Smooth muscle cell (in vitro differentiated cells): ENCODE data around the gene UFD1. TPM values are rescaled to one million over a fixed set of nuclear protein-coding genes. Genes with fewer than 3 reads are reported as not detected.

Source experiments
- DNase-seq: peaks from one replicate; lab custom pipeline; 2025; ENCODE audit not compliant: unreplicated experiment; lab: John Stamatoyannopoulos, UW
- H2AFZ ChIP-seq: fragments of 200-600 bp; sonication (generic); 2 replicates; pipeline ENCODE4 v1.6.0; 2016; ENCODE audit warnings: antibody characterized with exemption, low read depth, mild to moderate bottlenecking
- H3F3A ChIP-seq: fragments of 200-600 bp; sonication (generic); 2 replicates; pipeline ENCODE4 v1.6.0; 2017; ENCODE audit warnings: antibody characterized with exemption, low read depth
- H3K27ac ChIP-seq: fragments of 200-600 bp; sonication (generic); 2 replicates; pipeline ENCODE4 v1.5.1; 2016; ENCODE audit warnings: low read depth, mild to moderate bottlenecking
- H3K27me3 ChIP-seq: fragments of 200-600 bp; sonication (generic); 2 replicates; pipeline ENCODE4 v1.6.1; 2016; ENCODE audit warnings: low read depth, mild to moderate bottlenecking
- H3K36me3 ChIP-seq: fragments of 200-600 bp; sonication (generic); 2 replicates; pipeline ENCODE4 v1.5.1; 2016; ENCODE audit warnings: low read depth
- H3K4me1 ChIP-seq: fragments of 200-600 bp; sonication (generic); 2 replicates; pipeline ENCODE4 v1.5.1; 2016; ENCODE audit warnings: low read depth
- H3K4me2 ChIP-seq: fragments of 200-600 bp; sonication (generic); 2 replicates; pipeline ENCODE4 v1.6.0; 2016; ENCODE audit warnings: mild to moderate bottlenecking
- H3K4me3 ChIP-seq: fragments of 200-600 bp; sonication (generic); 2 replicates; pipeline ENCODE4 v1.5.1; 2016; ENCODE audit warnings: mild to moderate bottlenecking
- H3K79me2 ChIP-seq: fragments of 200-600 bp; sonication (generic); 2 replicates; pipeline ENCODE4 v1.6.0; 2016; ENCODE audit warnings: low read depth, mild to moderate bottlenecking
- H3K9ac ChIP-seq: fragments of 200-600 bp; sonication (generic); 2 replicates; pipeline ENCODE4 v1.6.0; 2016; ENCODE audit warnings: low read depth
- H3K9me3 ChIP-seq: fragments of 200-600 bp; sonication (generic); replicated peaks from 2 replicates; pipeline ENCODE4 v1.5.1; 2016; ENCODE audit warnings: low read depth
- H4K20me1 ChIP-seq: fragments of 200-600 bp; sonication (generic); 2 replicates; pipeline ENCODE4 v1.6.0; 2016; ENCODE audit warnings: low read depth
- CTCF ChIP-seq: fragments of 200-600 bp; sonication (generic); IDR thresholded peaks from 2 replicates; pipeline ENCODE4 v1.5.1; 2017; ENCODE audit warnings: borderline replicate concordance, mild to moderate bottlenecking, antibody characterized with exemption; ENCODE audit not compliant: insufficient read depth, poor library complexity, severe bottlenecking
- WGBS: methylation state at CpG from one replicate; pipeline ENCODE4 v1.1.7; 2016; ENCODE audit warnings: low lambda C conversion rate; 5-methylcytosine and 5-hydroxymethylcytosine counted together
- polyA plus RNA-seq: library from polyadenylated mRNA; unstranded; fragments of >200 nt; fragmentation: Nextera tagmentation; extraction: Ambion mirVana; gene quantifications from 2 replicates; pipeline ENCODE4 v1.2.1, GENCODE V29; 2016
- total RNA-seq: library from RNA; depleted of rRNA; stranded (reverse); fragments of >200 nt; gene quantifications from 2 replicates; pipeline ENCODE4 v1.2.3, GENCODE V29; 2014

UFD1 gene
- total and polyA plus RNA-seq, 2 experiments from 2014 or later = 48.1 to 111 TPM

GRCh38 chr22:19410941-19411689, 67.9 kb downstream of the UFD1 start:
- TF ChIP-seq CTCF = no peak
- 92% methylated on average over 6 of the region's 6 CpGs for WGBS
- no peak for DNase-seq

GRCh38 chr22:19407649-19408606, 71.1 kb downstream of the UFD1 start:
- WGBS = 94% methylated on average over 16 of the region's 16 CpGs
- Histone ChIP-seq H3K4me1 (no peaks in the 10 kb centered on the region), H3K4me3 (no peak overlapping the region), H4K20me1 (peaks cover 33% of the 10 kb centered on the region), H3K4me2 (no peak overlapping the region), H3K36me3 (peaks cover 4% of the 10 kb centered on the region), H2AFZ (no peak overlapping the region), H3K9ac (no peak overlapping the region), H3F3A (no peaks in the 10 kb centered on the region), H3K27ac (no peak overlapping the region), H3K9me3 (no peaks in the 10 kb centered on the region), H3K27me3 (no peaks in the 10 kb centered on the region), H3K79me2 (peaks cover 11% of the 10 kb centered on the region)
- no peak for DNase-seq
- TF ChIP-seq CTCF = no peak

More at GRCh38 chr22:19410941-19411689, 67.9 kb downstream of the UFD1 start:
- Histone ChIP-seq H3K36me3 (peaks cover 4% of the 10 kb centered on the region), H3K9me3 (no peaks in the 10 kb centered on the region), H2AFZ (no peak overlapping the region), H3K4me1 (no peaks in the 10 kb centered on the region), H3K79me2 (peaks cover 41% of the 10 kb centered on the region), H3K4me2 (no peak overlapping the region), H3K9ac (no peak overlapping the region), H3F3A (no peaks in the 10 kb centered on the region), H4K20me1 (peaks cover 64% of the 10 kb centered on the region), H3K27me3 (no peaks in the 10 kb centered on the region), H3K27ac (no peak overlapping the region), H3K4me3 (no peak overlapping the region)

GRCh38 chr22:19406846-19407245, 72.1 kb downstream of the UFD1 start:
- H3K9ac ChIP-seq = no peak overlapping the region
- no peak for TF ChIP-seq CTCF
- no peaks in the 10 kb centered on the region for H3F3A ChIP-seq
- H3K36me3 ChIP-seq = peaks cover 4% of the 10 kb centered on the region
- H3K79me2 ChIP-seq = peaks cover under 1% of the 10 kb centered on the region
- H3K9me3 ChIP-seq = no peaks in the 10 kb centered on the region
- no peak overlapping the region for H3K27ac ChIP-seq
- WGBS = 97% methylated on average over 4 of the region's 4 CpGs
- no peaks in the 10 kb centered on the region for H3K4me1 ChIP-seq
- H3K27me3 ChIP-seq = no peaks in the 10 kb centered on the region
- no peak for DNase-seq
- H3K4me2 ChIP-seq = no peak overlapping the region
- peaks cover 22% of the 10 kb centered on the region for H4K20me1 ChIP-seq
- H2AFZ ChIP-seq = no peak overlapping the region
- no peak overlapping the region for H3K4me3 ChIP-seq
